ENCODE data around the gene TXNDC2. TPM values are rescaled to one million over a fixed set of nuclear protein-coding genes. Genes with fewer than 3 reads are reported as not detected.
"Not testable (repeated sequence)": the region's sequence is repeated elsewhere in the genome, so short reads cannot be mapped to it uniquely, and the experiment has no call there.

Gene TXNDC2
- total RNA-seq, 1 experiment from 2014 or later: 0.28 TPM

DNA sequence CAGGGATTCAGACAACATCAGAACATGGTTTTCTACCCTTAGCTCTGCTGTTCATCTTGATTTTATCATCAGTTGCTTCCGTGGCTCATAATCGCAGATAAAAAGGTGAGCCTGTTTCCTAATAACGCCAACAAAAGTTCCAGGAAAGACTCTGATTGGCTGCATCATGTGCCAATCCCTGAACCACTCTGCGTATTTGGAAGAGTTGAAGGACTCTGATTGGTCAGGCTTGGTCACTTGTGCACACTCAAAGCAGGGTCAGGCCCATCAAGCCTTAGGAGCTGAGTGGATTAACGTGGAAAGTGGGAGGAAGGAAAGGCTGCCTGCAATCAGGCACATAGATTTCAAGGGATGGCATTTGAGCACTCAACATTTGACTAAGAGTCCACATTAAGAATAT lies 11.4 kb downstream of the TXNDC2 start:
- no peak overlapping the region for H4K91ac ChIP-seq (ENCODE audit: insufficient read length, low read depth, low read length)
- no peaks in the 10 kb centered on the region for H3K36me3 Mint-ChIP-seq (ENCODE audit: insufficient read depth in 1 of 3, low read depth in 3 of 3)
- no peak overlapping the region for H3K9ac ChIP-seq (ENCODE audit: extremely low read depth, insufficient read length, low read length)
- H3K23me2 ChIP-seq (ENCODE audit: insufficient read length, low read depth, low read length, poor library complexity, severe bottlenecking): no peaks in the 10 kb centered on the region
- no peaks in the 10 kb centered on the region for H3K27me3 Mint-ChIP-seq (ENCODE audit: low read depth)
- H3K4me1 ChIP-seq (ENCODE audit: insufficient read depth, low read length): peaks cover 3% of the 10 kb centered on the region; the same call in 1 of the 2 replicates
- no peaks in the 10 kb centered on the region for H3K79me2 ChIP-seq (ENCODE audit: insufficient read depth, low read length)
- no peak overlapping the region for H3K27ac Mint-ChIP-seq
- H2BK20ac ChIP-seq (ENCODE audit: low read depth, low read length, poor library complexity, severe bottlenecking): no peak overlapping the region
- H3K4ac ChIP-seq (ENCODE audit: low read depth, low read length): no peak overlapping the region
- H2BK5ac ChIP-seq (ENCODE audit: insufficient read length, low read length): no peak overlapping the region
- TF ChIP-seq, protein P1, sequence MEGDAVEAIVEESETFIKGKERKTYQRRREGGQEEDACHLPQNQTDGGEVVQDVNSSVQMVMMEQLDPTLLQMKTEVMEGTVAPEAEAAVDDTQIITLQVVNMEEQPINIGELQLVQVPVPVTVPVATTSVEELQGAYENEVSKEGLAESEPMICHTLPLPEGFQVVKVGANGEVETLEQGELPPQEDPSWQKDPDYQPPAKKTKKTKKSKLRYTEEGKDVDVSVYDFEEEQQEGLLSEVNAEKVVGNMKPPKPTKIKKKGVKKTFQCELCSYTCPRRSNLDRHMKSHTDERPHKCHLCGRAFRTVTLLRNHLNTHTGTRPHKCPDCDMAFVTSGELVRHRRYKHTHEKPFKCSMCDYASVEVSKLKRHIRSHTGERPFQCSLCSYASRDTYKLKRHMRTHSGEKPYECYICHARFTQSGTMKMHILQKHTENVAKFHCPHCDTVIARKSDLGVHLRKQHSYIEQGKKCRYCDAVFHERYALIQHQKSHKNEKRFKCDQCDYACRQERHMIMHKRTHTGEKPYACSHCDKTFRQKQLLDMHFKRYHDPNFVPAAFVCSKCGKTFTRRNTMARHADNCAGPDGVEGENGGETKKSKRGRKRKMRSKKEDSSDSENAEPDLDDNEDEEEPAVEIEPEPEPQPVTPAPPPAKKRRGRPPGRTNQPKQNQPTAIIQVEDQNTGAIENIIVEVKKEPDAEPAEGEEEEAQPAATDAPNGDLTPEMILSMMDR (conservative IDR thresholded peaks at IDR 0.05): no peak
- DNase-seq: no peak
- H3K4me2 ChIP-seq (ENCODE audit: insufficient read depth, insufficient read length, low read length): no peak overlapping the region
- no peak overlapping the region for H3K27ac ChIP-seq (ENCODE audit: insufficient read length, low read depth, low read length)
- H3K18ac ChIP-seq (ENCODE audit: insufficient read length, low read depth, low read length): no peak overlapping the region
- H3K9me3 ChIP-seq (ENCODE audit: control insufficient read depth, low read depth, low read length): no peaks in the 10 kb centered on the region
- peaks cover 11 to 16% of the 10 kb centered on the region in 2 experiments for H3K4me1 Mint-ChIP-seq
- H2BK120ac ChIP-seq (ENCODE audit: low read depth, low read length, poor library complexity, severe bottlenecking): no peak overlapping the region
- H2AFZ ChIP-seq (ENCODE audit: low read length): no peak overlapping the region
- H3K14ac ChIP-seq (ENCODE audit: insufficient read depth, low read length): no peak overlapping the region
- no peak overlapping the region for H3K56ac ChIP-seq (ENCODE audit: insufficient read length, low read depth, low read length)
- no peak overlapping the region for H4K5ac ChIP-seq (ENCODE audit: insufficient read length, low read depth, low read length)
- no peaks in the 10 kb centered on the region for H3K27me3 ChIP-seq (ENCODE audit: insufficient read depth, low read length)
- no peaks in the 10 kb centered on the region for H3K9me3 Mint-ChIP-seq
- H2BK12ac ChIP-seq (ENCODE audit: insufficient read length, low read depth, low read length): no peak overlapping the region
- no peak overlapping the region for H2BK15ac ChIP-seq (ENCODE audit: low read depth, low read length)
- no peak overlapping the region for H3T11ph ChIP-seq (ENCODE audit: low read length)
- H4K20me1 ChIP-seq (ENCODE audit: control insufficient read depth, insufficient read depth, insufficient read length): no peaks in the 10 kb centered on the region
- no CpG with 5 or more reads among the region's 5 CpGs for WGBS (ENCODE audit: extremely low coverage, insufficient read length, low lambda C conversion rate)
- H2AK5ac ChIP-seq (ENCODE audit: insufficient read length, low read length): no peak overlapping the region
- H4K8ac ChIP-seq (replicated peaks; ENCODE audit: insufficient read length, low read depth, low read length): no peak overlapping the region
- no peak overlapping the region for H3K23ac ChIP-seq (ENCODE audit: insufficient read length, low read depth, low read length)
- no peak overlapping the region for H3K4me3 Mint-ChIP-seq
- H3K79me1 ChIP-seq (ENCODE audit: insufficient read depth, low read depth, low read length, poor library complexity, severe bottlenecking): no peaks in the 10 kb centered on the region

DNA sequence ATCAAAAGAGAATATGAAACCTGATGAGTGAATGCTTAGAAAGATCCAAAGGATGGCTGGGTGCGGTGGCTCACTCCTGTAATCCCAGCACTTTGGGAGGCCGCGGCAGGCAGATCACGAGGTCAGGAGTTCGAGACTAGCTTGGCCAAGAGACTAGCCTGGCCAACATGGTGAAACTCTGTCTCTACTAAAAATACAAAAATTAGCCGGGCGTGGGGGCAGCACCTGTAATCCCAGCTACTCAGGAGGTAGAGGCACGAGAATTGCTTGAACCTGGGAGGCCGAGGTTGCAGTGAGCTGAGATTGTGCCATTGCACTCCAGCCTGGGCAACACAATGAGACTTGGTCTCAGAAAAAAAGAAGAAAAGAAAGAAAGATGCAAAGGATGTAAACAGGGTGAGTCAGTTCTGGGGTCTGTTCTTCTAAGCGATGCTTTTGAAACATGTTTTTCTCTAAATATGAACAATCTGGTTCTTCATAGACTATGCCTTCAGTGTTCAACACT lies 12.1 kb downstream of the TXNDC2 start:
- H3K4ac ChIP-seq (ENCODE audit: low read depth, low read length); H3K4me1 ChIP-seq (ENCODE audit: insufficient read depth, low read length); H4K8ac ChIP-seq (replicated peaks; ENCODE audit: insufficient read length, low read depth, low read length); H3K18ac ChIP-seq (ENCODE audit: insufficient read length, low read depth, low read length); H3K79me1 ChIP-seq (ENCODE audit: insufficient read depth, low read depth, low read length, poor library complexity, severe bottlenecking); H2BK12ac ChIP-seq (ENCODE audit: insufficient read length, low read depth, low read length); H3K27ac Mint-ChIP-seq; H4K20me1 ChIP-seq (ENCODE audit: control insufficient read depth, insufficient read depth, insufficient read length); H4K5ac ChIP-seq (ENCODE audit: insufficient read length, low read depth, low read length); H3K4me2 ChIP-seq (ENCODE audit: insufficient read depth, insufficient read length, low read length); H3K14ac ChIP-seq (ENCODE audit: insufficient read depth, low read length); H3K9ac ChIP-seq (ENCODE audit: extremely low read depth, insufficient read length, low read length); H3K4me3 Mint-ChIP-seq; H3K56ac ChIP-seq (ENCODE audit: insufficient read length, low read depth, low read length); H3T11ph ChIP-seq (ENCODE audit: low read length); H2AFZ ChIP-seq (ENCODE audit: low read length); H3K36me3 Mint-ChIP-seq (ENCODE audit: insufficient read depth in 1 of 3, low read depth in 3 of 3); H2BK120ac ChIP-seq (ENCODE audit: low read depth, low read length, poor library complexity, severe bottlenecking); DNase-seq; H2AK5ac ChIP-seq (ENCODE audit: insufficient read length, low read length); H2BK5ac ChIP-seq (ENCODE audit: insufficient read length, low read length); H3K27me3 ChIP-seq (ENCODE audit: insufficient read depth, low read length); H2BK15ac ChIP-seq (ENCODE audit: low read depth, low read length); H3K9me3 ChIP-seq (ENCODE audit: control insufficient read depth, low read depth, low read length); H3K27ac ChIP-seq (ENCODE audit: insufficient read length, low read depth, low read length); H4K91ac ChIP-seq (ENCODE audit: insufficient read length, low read depth, low read length); H3K23ac ChIP-seq (ENCODE audit: insufficient read length, low read depth, low read length); H3K27me3 Mint-ChIP-seq (ENCODE audit: low read depth); H2BK20ac ChIP-seq (ENCODE audit: low read depth, low read length, poor library complexity, severe bottlenecking); H3K9me3 Mint-ChIP-seq; H3K79me2 ChIP-seq (ENCODE audit: insufficient read depth, low read length); H3K23me2 ChIP-seq (ENCODE audit: insufficient read length, low read depth, low read length, poor library complexity, severe bottlenecking): not testable (repeated sequence)
- peaks cover 11 to 16% of the 10 kb centered on the region in 2 experiments for H3K4me1 Mint-ChIP-seq
- no CpG with 5 or more reads among the region's 10 CpGs for WGBS (ENCODE audit: extremely low coverage, insufficient read length, low lambda C conversion rate)

Data from H9 (cell line).